NCI-H2227 (cell line): Measurements from ENCODE around the gene CDH26.

Experiments
- DNase-seq: peaks from one replicate; lab custom pipeline; 2025; ENCODE audit not compliant: unreplicated experiment; lab: John Stamatoyannopoulos, UW

The CDH26 gene

DNA sequence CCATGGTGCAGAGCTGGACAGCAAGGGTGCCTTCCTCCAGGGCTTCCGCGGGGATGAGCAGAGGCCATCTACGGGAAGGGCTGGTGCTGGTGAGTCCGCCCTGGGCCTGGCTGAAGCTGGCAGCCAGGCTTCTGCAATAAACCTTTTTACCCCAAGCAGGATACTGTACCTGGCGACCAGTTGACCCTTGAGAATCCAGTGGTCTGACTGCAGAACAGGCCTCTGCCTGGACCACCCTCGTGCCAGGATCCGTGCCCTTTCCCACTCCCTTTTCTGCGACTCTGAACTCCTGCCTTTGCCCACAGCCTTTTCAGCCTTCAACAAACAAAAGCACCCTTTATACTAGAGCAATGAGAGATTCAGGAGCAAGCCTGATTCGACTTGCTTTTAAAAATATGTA lies 18.9 kb downstream of the CDH26 start:
- DNase-seq: no peak

DNA sequence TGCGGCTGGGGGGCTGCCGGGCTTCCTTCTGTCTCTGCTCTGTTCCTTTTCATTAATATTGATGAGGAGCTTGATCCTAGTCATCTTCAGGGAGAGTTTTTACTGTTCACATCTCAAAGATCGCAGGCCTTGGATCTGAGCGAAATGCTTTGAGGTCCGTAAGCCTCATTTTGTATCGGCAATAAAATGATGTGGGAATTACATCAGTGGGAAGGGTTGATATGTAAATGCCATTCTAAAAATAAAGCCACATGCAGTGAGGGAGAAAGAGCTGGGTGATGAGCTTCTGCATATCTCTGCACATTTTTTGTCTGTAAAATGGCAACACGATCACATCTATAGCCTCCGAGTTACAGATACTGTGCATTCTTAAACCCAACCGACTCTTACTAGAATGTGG lies 24.9 kb downstream of the CDH26 start:
- no peak for DNase-seq

DNA sequence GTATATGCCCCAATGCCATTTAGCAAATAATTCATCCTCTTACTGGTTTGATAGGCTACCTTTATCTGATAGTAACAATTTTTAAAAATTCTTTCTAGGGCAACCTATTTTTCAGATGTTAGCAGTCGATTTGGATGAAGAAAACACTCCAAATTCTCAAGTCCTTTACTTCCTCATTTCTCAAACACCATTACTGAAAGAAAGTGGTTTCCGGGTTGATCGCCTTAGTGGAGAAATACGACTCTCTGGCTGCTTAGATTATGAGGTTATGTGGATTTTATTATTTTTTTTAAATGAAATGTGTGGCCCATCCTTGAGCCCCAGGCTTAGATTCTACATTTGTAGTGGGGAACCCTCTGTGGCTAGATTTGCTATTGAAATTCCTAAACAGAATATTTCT lies 26.3 kb downstream of the CDH26 start:
- no peak for DNase-seq

DNA sequence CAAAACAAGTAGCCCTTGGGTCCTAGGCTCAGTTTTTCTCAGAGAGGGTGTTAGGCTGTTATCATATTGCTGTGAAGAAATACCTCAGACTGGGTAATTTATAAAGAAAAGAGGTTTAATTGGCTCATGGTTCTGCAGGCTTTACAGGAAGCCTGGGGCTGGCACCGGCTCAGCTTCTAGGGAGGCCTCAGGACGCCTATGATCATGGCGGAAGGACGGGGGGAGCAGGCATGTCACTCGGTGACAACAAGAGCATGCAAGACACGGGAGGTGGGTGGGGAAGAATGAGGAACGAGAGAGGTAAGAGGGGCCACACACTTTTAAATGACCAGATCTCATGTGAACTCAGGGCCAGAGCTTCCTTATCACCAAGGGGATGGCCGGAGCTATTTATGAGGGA lies 26.9 kb downstream of the CDH26 start:
- DNase-seq: no peak

DNA sequence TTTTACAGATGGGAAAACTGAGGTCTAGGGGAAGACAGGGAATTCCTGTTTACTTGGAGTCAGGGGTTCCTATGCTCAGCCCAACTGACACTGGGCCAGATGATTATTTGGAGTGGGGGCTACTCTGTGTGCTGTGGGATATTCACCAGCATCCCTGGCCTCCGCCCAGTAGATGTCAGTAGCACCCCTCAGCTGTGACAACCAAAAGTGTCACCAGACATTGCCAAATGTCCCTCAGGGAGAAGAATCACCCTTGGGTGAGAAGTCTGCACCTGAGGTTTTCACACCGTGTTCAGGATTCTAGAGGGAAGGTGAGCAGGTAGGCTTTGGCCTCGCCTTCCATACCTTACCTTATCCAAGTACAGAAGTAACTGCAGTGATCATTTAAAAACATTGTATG lies 27.6 kb downstream of the CDH26 start:
- no peak for DNase-seq

DNA sequence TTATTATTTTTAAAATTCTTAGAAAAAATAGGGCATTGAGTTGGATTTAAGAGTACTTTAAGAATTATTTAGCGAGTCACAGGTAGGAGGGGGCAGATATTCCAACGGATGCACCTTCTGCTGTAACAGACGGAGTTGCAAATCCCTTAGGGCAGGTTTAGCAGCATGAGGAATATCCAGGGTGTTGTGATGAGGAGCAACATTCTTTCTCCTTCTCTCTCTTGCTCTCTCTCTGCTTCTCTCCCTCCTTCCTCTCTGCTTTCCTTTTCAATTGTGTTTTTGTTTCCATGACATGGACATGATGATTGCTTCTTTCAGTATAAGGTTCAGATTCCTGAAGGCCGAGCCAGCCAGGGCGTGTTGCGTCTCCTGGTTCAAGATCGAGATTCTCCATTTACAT lies 28.9 kb downstream of the CDH26 start:
- no peak for DNase-seq

DNA sequence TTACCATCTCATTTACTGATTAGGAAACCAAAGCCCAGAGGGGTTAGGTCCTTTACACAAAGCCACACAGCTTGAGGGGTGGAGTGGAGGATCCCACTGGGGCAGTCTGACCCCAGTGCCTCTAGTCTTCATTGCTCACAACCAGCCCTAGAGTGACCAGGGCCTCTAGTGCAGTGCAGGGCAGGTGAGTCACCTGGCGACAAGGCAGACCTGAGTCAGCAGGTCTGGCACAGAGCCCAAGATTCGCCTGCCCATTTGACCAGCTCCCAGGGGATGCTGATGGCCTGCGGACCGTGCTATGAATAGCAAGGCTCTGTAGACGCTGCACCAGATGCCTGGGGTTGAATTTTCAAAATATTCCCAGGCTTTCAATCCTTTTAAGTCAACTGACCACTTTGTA lies 29.9 kb downstream of the CDH26 start:
- DNase-seq: no peak

DNA sequence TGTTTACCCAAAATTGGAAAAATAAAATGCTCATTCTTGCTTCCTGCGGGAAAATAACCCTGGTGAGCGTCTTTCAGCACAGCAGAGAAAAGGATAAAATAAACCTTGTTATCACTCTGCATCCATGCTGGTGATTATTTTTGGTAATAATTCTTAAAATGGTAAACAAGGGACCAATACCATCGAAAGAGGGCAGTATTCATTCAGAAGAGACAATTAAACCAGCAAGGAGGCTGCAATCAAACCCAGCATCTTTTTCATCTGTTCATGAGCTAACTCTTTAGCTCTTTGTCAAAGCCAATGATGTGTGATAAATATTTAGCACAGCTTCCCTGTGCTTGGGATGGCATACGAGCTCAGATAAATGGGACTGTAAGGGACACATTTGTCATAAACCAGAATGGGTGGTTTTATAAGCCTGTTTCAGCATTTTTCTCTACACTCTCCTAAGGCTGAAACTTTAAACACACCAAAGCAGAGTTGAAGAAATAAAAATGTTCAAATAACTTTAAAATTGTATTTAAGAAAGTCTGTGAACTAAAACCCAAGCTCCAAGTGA lies 34.4 kb downstream of the CDH26 start:
- peak; percentile 7 for DNase-seq

DNA sequence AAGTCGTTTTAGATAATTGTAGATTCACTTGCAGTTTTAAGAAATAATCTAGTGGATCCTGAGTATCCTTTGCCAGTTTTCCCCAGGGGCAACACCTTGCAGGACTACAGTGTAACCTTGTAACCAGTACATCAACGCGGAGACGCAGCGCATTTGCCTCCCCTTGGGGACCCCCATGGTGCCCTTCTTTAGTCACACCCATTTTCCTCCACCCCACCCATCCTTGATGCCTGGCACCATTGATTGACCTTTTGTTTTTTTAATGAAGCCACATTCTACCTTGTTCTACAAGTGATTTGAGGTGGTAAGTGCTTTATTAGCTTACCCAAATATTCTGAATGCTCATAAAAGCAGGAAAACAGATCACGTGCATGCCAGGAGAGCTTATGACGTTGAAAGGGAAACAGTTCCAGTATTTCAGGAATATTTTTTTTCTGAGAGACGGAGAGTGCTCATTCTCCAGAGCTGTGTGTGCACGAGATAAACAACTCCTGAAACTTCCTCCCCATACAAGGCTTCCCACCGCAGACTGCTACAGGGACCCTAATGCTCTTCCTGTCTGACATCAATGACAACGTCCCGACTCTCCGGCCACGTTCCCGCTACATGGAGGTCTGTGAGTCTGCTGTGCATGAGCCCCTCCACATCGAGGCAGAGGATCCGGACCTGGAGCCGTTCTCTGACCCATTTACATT lies 35.7 kb downstream of the CDH26 start:
- no peak for DNase-seq

DNA sequence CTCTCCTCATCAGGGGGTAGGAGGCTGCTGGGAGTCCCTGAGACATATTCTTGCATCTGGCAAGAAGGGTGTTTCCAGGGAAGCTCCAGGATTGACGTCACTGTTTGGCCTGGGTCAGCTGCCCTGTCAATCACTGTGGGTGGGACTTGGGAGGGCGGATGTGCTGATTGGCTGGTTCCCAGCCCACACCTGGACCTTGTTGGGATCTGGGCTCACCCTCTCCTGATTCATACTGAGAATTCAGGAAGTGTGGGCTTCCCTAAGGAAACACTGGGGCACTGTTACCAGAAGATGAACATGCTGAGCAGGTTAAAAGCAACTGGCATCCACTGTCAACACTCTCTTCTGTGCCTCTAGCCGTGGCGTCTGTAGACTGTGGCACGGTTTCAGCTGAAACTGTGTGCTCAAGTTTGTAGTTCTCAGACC lies 36.5 kb downstream of the CDH26 start:
- no peak for DNase-seq

DNA sequence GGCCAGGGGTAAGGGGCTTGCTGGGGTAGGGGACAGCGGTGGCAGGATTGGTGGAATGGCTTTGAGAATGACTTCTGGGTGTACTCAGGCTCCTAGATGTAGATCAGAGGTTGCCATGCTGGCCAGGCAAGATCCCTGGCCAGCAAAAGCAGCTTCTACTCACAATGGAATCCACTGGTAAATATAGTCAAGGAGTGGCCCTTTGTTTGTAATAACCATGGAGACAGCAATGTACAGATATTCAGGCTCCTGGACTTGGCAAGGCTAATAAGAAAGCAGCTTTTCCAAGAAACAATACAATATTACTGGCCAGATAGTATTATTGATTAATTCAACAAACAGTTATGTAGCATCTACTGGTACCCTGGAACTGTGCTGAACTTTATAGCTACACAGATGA lies 37.9 kb downstream of the CDH26 start:
- DNase-seq: no peak

DNA sequence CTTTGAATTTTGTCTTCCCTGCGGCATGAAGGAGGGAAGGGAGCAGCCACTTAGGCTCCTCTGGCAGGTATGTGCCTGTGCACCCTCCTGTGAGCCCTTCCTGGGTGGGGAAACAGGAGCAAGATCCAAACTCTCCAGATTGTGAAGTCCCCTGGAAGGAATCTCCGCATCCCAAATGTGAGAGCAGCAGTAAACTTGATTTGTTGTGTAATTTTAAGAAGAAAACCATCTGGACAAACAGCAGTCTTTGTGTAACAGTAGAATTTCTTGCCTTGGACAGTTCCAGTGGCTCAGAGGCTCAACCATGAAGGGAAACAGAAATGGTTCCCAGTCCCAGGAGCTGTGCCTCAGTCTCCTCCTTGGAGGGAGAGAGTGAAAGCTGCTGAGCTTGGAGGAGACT lies 39.7 kb downstream of the CDH26 start:
- no peak for DNase-seq

DNA sequence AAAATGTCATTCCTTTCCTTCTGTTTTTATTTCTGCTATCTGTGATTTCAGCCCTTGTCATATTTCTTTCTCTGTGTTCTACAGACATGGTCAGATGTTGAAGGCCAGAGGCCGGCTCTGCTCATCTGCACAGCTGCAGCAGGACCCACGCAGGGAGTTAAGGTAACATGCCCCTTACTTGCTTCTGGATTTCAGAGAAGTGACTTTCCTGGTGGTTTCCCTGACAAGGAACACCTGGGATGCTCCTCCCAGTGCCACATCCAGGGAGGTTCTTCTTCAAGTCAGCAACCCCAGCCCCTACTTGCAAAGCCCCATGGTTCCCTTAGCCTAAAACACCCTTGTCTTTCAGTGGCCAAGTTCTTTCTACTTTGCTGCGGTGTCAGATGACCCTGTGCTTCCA lies 41.3 kb downstream of the CDH26 start:
- no peak for DNase-seq

DNA sequence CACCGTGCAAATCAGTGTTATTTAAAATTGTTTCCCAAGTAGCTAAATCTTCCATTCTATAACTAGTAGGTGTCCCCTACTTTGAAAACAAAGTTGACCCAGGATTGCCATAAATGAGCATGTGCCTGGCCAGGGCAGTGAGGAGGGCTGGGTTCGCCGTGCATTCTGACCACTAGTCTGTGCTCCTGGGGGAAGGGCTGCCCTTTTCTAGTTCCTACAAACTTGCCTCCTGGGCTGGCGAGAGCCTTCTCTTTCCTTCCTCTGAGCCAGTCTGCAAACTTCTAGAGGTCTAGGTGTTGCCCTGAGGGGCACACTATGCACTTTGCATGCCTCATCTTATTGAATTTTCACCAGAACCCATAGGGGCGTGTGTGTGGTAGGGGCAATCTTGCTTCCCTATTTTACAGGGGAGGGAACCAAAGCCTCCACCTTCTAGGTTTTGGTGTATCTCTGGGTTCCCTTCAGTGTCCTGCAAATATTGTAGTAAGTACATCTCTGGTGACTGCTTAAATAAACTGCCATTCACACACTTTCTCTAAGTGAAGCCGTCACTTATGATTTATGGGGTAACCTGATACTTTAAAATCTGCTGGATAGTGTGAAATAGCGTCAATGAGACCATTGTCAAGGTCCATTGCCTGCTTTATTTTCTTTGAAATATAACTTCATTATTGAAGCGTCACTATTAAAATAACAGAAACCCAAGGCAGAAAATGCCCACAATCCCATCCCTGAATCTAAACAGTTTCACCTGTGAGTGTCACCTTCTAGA lies 42.2 kb downstream of the CDH26 start:
- DNase-seq: peak; percentile 50

DNA sequence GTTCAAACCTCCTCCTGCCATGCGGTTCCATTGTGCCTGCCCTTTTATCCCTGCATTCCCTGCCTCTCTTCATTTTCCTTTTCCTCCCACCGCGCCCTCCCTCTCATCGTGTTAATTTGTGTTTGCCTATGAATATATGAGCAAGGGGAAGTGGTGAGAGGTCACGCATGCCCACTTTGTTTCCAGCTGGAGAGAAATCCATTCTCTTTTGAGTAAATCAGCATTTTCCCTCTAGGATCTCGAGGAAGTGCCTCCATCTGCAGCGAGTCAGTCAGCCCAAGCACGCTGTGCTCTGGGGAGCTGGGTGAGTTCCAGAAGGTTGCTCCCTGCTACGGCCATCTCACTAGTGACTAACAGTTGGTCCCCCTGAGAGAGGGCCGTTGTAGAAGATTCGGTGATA lies 42.9 kb downstream of the CDH26 start:
- DNase-seq: peak; percentile 32

DNA sequence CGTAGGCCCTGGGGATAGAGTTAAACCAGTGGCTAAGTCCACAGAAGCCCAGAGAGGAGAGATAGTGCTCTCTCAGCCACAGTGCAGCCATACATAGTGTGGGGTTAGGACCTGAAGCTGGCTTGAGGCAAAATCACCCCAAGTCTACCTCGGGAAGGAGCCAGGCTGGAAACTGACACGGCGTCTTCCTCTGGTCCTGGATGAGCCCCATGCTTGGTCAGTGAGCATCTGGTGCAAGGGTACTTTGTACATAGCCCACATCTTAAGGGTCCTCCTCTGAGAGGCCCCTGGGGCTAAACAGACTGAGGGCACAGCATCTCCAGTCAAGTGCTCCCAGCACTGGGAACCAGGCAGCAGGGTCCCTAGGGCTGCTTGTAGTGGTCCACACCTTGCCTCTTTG lies 45.6 kb downstream of the CDH26 start:
- DNase-seq: no peak

DNA sequence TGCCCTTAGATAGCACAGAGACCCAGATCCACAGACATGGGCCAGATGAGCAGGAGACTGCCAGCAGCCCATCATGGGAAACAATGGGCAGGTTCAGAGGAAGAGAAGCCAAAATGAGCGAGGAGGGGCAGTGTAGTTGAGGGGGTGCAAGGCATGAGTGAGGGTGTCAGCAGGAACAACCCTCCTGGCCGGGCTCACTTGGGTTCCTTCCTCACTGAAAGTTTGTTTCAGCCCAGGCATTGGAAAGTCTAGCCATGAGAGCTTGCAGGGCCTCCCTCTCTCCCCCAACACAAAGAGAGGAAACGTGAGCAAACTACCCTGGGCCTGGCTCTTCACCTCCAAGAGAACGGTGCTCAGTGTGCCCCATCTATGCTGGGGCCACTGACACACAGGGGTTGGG lies 48.0 kb downstream of the CDH26 start:
- no peak for DNase-seq

DNA sequence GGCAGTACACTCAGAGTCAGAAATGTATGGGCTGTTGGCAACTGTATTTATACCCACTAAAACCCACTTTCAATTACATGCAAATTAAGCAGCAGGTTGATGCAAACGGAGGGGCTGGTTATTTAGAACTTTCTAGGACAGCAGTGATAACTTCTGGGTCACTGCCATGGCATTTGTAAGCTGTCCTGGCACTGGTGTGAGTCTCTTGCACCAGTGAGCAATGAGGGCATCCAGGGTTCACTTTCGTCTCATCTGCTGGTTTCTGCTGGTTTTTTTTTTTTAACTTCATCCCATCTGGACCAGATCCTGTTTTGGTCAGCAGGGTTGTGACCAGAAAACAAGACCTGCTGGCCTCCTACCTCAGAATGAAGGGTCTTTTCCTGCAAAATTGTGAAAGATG lies 49.2 kb downstream of the CDH26 start:
- no peak for DNase-seq

DNA sequence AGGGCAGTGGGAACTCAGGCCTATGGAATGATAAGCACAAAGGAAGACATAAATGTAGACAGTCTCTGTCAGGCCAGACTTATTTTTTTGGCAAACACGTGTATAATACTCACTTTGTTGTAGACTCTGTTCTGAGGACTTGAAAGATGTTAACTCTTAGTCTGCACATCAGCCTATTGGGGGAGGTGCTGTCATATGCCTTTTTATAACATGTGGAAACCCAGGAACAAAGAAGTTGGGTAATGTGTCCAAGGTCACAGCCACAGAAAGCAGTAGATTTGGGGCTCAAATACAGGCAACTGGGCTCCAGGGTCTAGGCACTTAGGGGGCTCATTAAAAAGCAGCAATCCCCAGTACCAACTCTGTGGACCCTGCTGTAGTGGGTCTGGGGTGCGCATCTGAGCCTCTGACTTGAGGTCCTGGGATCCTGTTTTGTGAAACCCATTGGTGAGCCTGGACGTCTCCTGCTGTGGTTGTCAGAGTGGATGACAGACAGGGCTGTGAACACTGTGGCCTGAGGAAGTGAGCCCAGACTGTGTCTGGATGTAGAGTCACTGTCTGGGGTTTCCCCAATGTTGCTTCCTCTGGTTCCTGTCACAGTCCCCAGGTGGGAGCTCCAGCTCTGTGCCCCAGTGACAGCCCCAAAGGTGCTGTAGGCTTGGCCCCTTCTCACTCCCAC lies 50.0 kb downstream of the CDH26 start:
- DNase-seq: no peak

DNA sequence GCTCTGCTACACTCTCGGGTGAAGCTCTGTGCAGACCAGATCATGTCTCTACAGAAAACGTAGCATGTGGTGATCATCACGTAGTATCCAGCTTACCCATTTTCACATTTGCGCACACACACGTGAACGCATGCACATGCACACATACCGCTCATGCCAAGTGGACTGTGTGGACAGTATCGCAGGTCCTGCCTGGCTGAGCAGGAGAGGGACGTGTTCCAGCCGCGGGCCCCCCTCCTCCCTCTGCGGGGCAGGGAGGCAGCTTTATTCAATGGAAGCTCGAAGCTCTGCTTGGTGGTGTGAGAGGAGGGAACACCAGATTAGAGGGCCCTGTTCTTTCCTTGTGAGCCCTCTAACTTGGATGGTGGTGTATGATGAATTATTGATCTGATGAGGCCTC lies 51.1 kb downstream of the CDH26 start:
- DNase-seq: no peak

DNA sequence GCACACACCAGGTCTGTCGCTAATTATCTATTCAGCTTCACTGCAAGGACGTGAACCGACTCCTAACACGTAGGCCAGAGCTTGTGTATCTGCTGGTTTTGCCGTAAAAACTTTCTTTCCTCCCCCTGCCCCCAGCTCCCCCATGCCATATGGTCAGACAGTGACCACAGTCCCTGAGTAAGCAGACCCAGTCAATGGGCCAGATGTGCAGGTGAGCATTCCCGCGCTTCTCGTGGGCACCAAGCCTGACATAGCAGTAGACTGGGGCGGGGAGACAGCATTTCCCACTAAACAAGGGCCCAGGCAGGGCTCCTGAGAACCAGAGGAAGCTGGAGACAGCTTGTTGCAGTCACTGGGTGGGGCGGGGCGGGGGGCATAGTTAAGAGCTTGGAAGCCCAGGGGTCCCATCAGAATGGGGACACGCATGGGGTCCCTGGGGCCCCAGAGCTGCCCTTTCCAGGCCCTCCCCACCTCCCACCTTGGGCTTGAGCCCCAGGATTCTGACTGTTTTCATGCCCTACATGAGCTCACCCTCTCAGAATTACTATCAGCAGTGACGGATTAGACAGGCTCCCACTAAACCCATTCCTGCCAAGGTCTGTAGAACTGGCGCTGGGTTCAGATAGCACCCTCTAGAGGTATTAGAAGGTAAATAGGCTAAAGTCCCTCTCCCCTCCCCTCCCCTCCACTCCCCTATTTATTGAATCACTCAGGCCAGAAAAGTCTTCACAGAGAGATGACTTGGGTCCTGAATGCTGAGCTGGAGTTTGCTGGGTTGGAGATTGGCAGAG lies 51.8 kb downstream of the CDH26 start:
- DNase-seq: no peak
